ENCODE measurements around the gene STXBP4.

STXBP4 gene

GRCh38 chr17:55057184-55057583 is 88.6 kb downstream of the STXBP4 start:
- H3K4me1 ChIP-seq (ENCODE audit: low read length) = no peaks in the 10 kb centered on the region
- no peaks in the 10 kb centered on the region for H4K20me1 ChIP-seq (ENCODE audit: insufficient read depth, low read length)
- H3K27ac ChIP-seq (ENCODE audit: low read length) = no peak overlapping the region
- TF ChIP-seq EZH2phosphoT487 (IDR thresholded peaks at IDR 0.05; ENCODE audit: low read length) = no peak
- no peak for TF ChIP-seq EZH2 (optimal IDR thresholded peaks at IDR 0.05; ENCODE audit: low read depth, low read length)
- TF ChIP-seq CTCF (IDR thresholded peaks at IDR 0.05; ENCODE audit: low read length) = no peak
- H3K27me3 ChIP-seq (replicated peaks; ENCODE audit: insufficient read depth, low read length) = no peaks in the 10 kb centered on the region
- H3F3A ChIP-seq (ENCODE audit: insufficient read depth, low read length) = no peaks in the 10 kb centered on the region
- H3K79me2 ChIP-seq (ENCODE audit: low read length) = no peaks in the 10 kb centered on the region
- H2AFZ ChIP-seq (ENCODE audit: low read length) = no peak overlapping the region
- H3K36me3 ChIP-seq (replicated peaks; ENCODE audit: insufficient read depth, low read length) = no peaks in the 10 kb centered on the region
- no peaks in the 10 kb centered on the region for H3K9me2 ChIP-seq (replicated peaks; ENCODE audit: insufficient read depth, low read length)
- no peaks in the 10 kb centered on the region for H3K9me3 ChIP-seq (replicated peaks; ENCODE audit: insufficient read depth, low read length)
- H3K4me2 ChIP-seq (ENCODE audit: low read depth, low read length) = no peak overlapping the region
- no peak overlapping the region for H3K4me3 ChIP-seq (ENCODE audit: low read length)
- no peak overlapping the region for H3K9ac ChIP-seq (ENCODE audit: low read length)
- no peak for DNase-seq

GRCh38 chr17:55059724-55060123 is 91.2 kb downstream of the STXBP4 start:
- Histone ChIP-seq H3K79me2 (ENCODE audit: low read length) (no peaks in the 10 kb centered on the region), H3K9me3 (replicated peaks; ENCODE audit: insufficient read depth, low read length) (no peaks in the 10 kb centered on the region), H2AFZ (ENCODE audit: low read length) (no peak overlapping the region), H3K4me3 (ENCODE audit: low read length) (no peak overlapping the region), H4K20me1 (ENCODE audit: insufficient read depth, low read length) (no peaks in the 10 kb centered on the region), H3K27me3 (replicated peaks; ENCODE audit: insufficient read depth, low read length) (no peaks in the 10 kb centered on the region), H3K4me2 (ENCODE audit: low read depth, low read length) (no peak overlapping the region), H3K9ac (ENCODE audit: low read length) (no peak overlapping the region), H3K27ac (ENCODE audit: low read length) (no peak overlapping the region), H3K4me1 (ENCODE audit: low read length) (no peaks in the 10 kb centered on the region), H3K9me2 (replicated peaks; ENCODE audit: insufficient read depth, low read length) (no peaks in the 10 kb centered on the region), H3F3A (ENCODE audit: insufficient read depth, low read length) (no peaks in the 10 kb centered on the region), H3K36me3 (replicated peaks; ENCODE audit: insufficient read depth, low read length) (no peaks in the 10 kb centered on the region)
- DNase-seq = no peak
- TF ChIP-seq CTCF (IDR thresholded peaks at IDR 0.05; ENCODE audit: low read length) (no peak), EZH2 (optimal IDR thresholded peaks at IDR 0.05; ENCODE audit: low read depth, low read length) (no peak), EZH2phosphoT487 (IDR thresholded peaks at IDR 0.05; ENCODE audit: low read length) (no peak)

GRCh38 chr17:55062921-55063320 is 94.4 kb downstream of the STXBP4 start:
- no peaks in the 10 kb centered on the region for H3K9me3 ChIP-seq (replicated peaks; ENCODE audit: insufficient read depth, low read length)
- no peaks in the 10 kb centered on the region for H4K20me1 ChIP-seq (ENCODE audit: insufficient read depth, low read length)
- no peak overlapping the region for H3K4me3 ChIP-seq (ENCODE audit: low read length)
- H3K9me2 ChIP-seq (replicated peaks; ENCODE audit: insufficient read depth, low read length) = no peaks in the 10 kb centered on the region
- no peaks in the 10 kb centered on the region for H3K27me3 ChIP-seq (replicated peaks; ENCODE audit: insufficient read depth, low read length)
- DNase-seq = no peak
- no peaks in the 10 kb centered on the region for H3K36me3 ChIP-seq (replicated peaks; ENCODE audit: insufficient read depth, low read length)
- no peaks in the 10 kb centered on the region for H3K4me1 ChIP-seq (ENCODE audit: low read length)
- no peaks in the 10 kb centered on the region for H3K79me2 ChIP-seq (ENCODE audit: low read length)
- H3K4me2 ChIP-seq (ENCODE audit: low read depth, low read length) = no peak overlapping the region
- H3F3A ChIP-seq (ENCODE audit: insufficient read depth, low read length) = no peaks in the 10 kb centered on the region
- no peak overlapping the region for H3K27ac ChIP-seq (ENCODE audit: low read length)
- TF ChIP-seq EZH2phosphoT487 (IDR thresholded peaks at IDR 0.05; ENCODE audit: low read length) (no peak), CTCF (IDR thresholded peaks at IDR 0.05; ENCODE audit: low read length) (no peak), EZH2 (optimal IDR thresholded peaks at IDR 0.05; ENCODE audit: low read depth, low read length) (no peak)
- H2AFZ ChIP-seq (ENCODE audit: low read length) = no peak overlapping the region
- H3K9ac ChIP-seq (ENCODE audit: low read length) = no peak overlapping the region

All from MM.1S (cell line).